ENCODE measurements around the gene SPAG7. TPM values are rescaled to one million over a fixed set of nuclear protein-coding genes. Genes with fewer than 3 reads are reported as not detected.

SPAG7 gene
- total RNA-seq, 1 experiment from 2014 or later: 23.1 TPM

- ChIA-PET CTCF (interaction anchor here (0.7 kb wide), 1 partner anchor 22 kb away, joined by 3 read pairs; the partner anchor contains the start of gene SPAG7), POLR2A (no interaction called here)
- intact Hi-C loops (cut with micrococcal nuclease; ENCODE audit: unreplicated experiment): no loop called here
- peaks cover 44% of the 10 kb centered on the region for H3K36me3 Mint-ChIP-seq (ENCODE audit: insufficient read depth, unreplicated experiment)
- H3K4me3 Mint-ChIP-seq (ENCODE audit: unreplicated experiment): peak overlapping the region; percentile 50
- H3K27me3 Mint-ChIP-seq (ENCODE audit: insufficient read depth, unreplicated experiment): no peaks in the 10 kb centered on the region
- H3K4me1 Mint-ChIP-seq (ENCODE audit: low read depth, unreplicated experiment): peaks cover 5% of the 10 kb centered on the region
- no peaks in the 10 kb centered on the region for H3K27me3 ChIP-seq (replicated peaks; ENCODE audit: control insufficient read depth, insufficient read depth, low read length)
- DNase-seq: peak; percentile 43 to 58
- H3K27ac Mint-ChIP-seq (ENCODE audit: unreplicated experiment): peak overlapping the region; percentile 12
- H3K36me3 ChIP-seq (ENCODE audit: control insufficient read depth, insufficient read depth, low read length): no peaks in the 10 kb centered on the region; the same call in 1 of the 2 replicates
- no peaks in the 10 kb centered on the region for H3K9me3 Mint-ChIP-seq (ENCODE audit: unreplicated experiment)
- no TSS peak for BruUV-seq (replicated peaks)
- H3K4me3 ChIP-seq (ENCODE audit: low read depth, low read length): no peak overlapping the region
- 0 out of 2 replicates have a peak, but pooled peaks cover 7% of the 10 kb centered on the region for H3K4me1 ChIP-seq
- TF ChIP-seq CTCF (IDR thresholded peaks at IDR 0.05; ENCODE audit: insufficient read depth in 1 of 2, low read depth in 1 of 2, low read length in 1 of 2, severe bottlenecking in 1 of 2, unreplicated experiment in 1 of 2): no peak
- no peaks in the 10 kb centered on the region for H3K9me3 ChIP-seq
Measured at GRCh38 chr17:4945176-4945943, 22.3 kb downstream of the SPAG7 start.

GRCh38 chr17:4944554-4945175, 23.0 kb downstream of the SPAG7 start:
- no peak for DNase-seq
- Mint-ChIP-seq H3K4me1 (ENCODE audit: low read depth, unreplicated experiment) (peaks cover 5% of the 10 kb centered on the region), H3K4me3 (ENCODE audit: unreplicated experiment) (no peak overlapping the region), H3K9me3 (ENCODE audit: unreplicated experiment) (no peaks in the 10 kb centered on the region), H3K36me3 (ENCODE audit: insufficient read depth, unreplicated experiment) (peaks cover 50% of the 10 kb centered on the region), H3K27ac (ENCODE audit: unreplicated experiment) (peak overlapping the region; percentile 12), H3K27me3 (ENCODE audit: insufficient read depth, unreplicated experiment) (no peaks in the 10 kb centered on the region)
- H3K36me3 ChIP-seq (ENCODE audit: control insufficient read depth, insufficient read depth, low read length): no peaks in the 10 kb centered on the region; the same call in 1 of the 2 replicates
- ChIA-PET CTCF (interaction anchor here (0.7 kb wide), 1 partner anchor 23 kb away, joined by 3 read pairs; the partner anchor contains the start of gene SPAG7), POLR2A (no interaction called here)
- no peaks in the 10 kb centered on the region for H3K27me3 ChIP-seq (replicated peaks; ENCODE audit: control insufficient read depth, insufficient read depth, low read length)
- H3K4me1 ChIP-seq: 0 out of 2 replicates have a peak, but pooled peaks cover 7% of the 10 kb centered on the region
- BruUV-seq (replicated peaks): no TSS peak
- H3K4me3 ChIP-seq (ENCODE audit: low read depth, low read length): no peak overlapping the region
- intact Hi-C loops (cut with micrococcal nuclease; ENCODE audit: unreplicated experiment): no loop called here
- no peak for TF ChIP-seq CTCF (IDR thresholded peaks at IDR 0.05; ENCODE audit: insufficient read depth in 1 of 2, low read depth in 1 of 2, low read length in 1 of 2, severe bottlenecking in 1 of 2, unreplicated experiment in 1 of 2)
- no peaks in the 10 kb centered on the region for H3K9me3 ChIP-seq

DNA sequence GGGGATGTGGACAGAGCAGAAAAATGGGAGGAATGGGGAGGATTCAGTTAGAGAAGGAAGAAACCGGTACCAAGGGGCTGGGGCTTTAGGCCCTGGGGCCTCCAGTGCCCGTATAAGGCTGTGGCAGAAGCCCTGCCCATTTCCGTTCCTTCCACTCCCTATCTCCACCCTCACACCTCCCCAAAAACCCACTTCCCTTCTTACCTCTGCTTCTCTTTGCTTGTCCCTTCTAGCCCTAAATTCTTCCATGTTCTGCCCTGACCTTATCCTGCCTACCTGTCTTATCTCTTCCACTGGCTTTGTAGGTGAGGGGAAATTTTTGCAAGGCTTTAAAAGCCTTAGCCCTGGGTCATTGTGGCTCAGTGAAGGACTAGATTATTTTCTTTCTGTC, 23.5 kb downstream of the SPAG7 start:
- peak overlapping the region; percentile 12 for H3K27ac Mint-ChIP-seq (ENCODE audit: unreplicated experiment)
- no peaks in the 10 kb centered on the region for H3K9me3 Mint-ChIP-seq (ENCODE audit: unreplicated experiment)
- H3K27me3 Mint-ChIP-seq (ENCODE audit: insufficient read depth, unreplicated experiment): no peaks in the 10 kb centered on the region
- Histone ChIP-seq H3K36me3 (ENCODE audit: control insufficient read depth, insufficient read depth, low read length) (no peaks in the 10 kb centered on the region; the same call in 1 of the 2 replicates), H3K4me1 (0 out of 2 replicates have a peak, but pooled peaks cover 7% of the 10 kb centered on the region), H3K4me3 (ENCODE audit: low read depth, low read length) (no peak overlapping the region), H3K9me3 (no peaks in the 10 kb centered on the region), H3K27me3 (replicated peaks; ENCODE audit: control insufficient read depth, insufficient read depth, low read length) (no peaks in the 10 kb centered on the region)
- peaks cover 50% of the 10 kb centered on the region for H3K36me3 Mint-ChIP-seq (ENCODE audit: insufficient read depth, unreplicated experiment)
- no TSS peak for BruUV-seq (replicated peaks)
- ChIA-PET CTCF (no interaction called here), POLR2A (no interaction called here)
- DNase-seq: no peak
- TF ChIP-seq CTCF (IDR thresholded peaks at IDR 0.05; ENCODE audit: insufficient read depth in 1 of 2, low read depth in 1 of 2, low read length in 1 of 2, severe bottlenecking in 1 of 2, unreplicated experiment in 1 of 2): no peak
- intact Hi-C loops (cut with micrococcal nuclease; ENCODE audit: unreplicated experiment): no loop called here
- no peak overlapping the region for H3K4me3 Mint-ChIP-seq (ENCODE audit: unreplicated experiment)
- H3K4me1 Mint-ChIP-seq (ENCODE audit: low read depth, unreplicated experiment): peaks cover 5% of the 10 kb centered on the region

Data from Caco-2 (cell line).